Vagina (tissue), 2 donors: Measurements from ENCODE around the gene CDKN1B. TPM values are rescaled to one million over a fixed set of nuclear protein-coding genes. Genes with fewer than 3 reads are reported as not detected.

Experiments used
- DNase-seq, 2 donors: peaks; one replicate each; pipeline ENCODE4 v3.0.0-alpha.2; 2017; ENCODE audit errors: extremely low spot score in 2 of 2
- H3K27ac ChIP-seq: fragments of 200-600 bp; sonication (generic); one replicate; pipeline ENCODE4 v1.5.1; 2019
- H3K27me3 ChIP-seq: fragments of 200-600 bp; sonication (generic); one replicate; pipeline ENCODE4 v1.5.1; 2019
- H3K36me3 ChIP-seq, 2 donors: fragments of 200-600 bp; sonication (generic); one replicate each; pipeline ENCODE4 v1.5.1; 2017 to 2019
- H3K4me1 ChIP-seq: fragments of 200-600 bp; sonication (generic); one replicate; pipeline ENCODE4 v1.5.1; 2019
- H3K4me3 ChIP-seq, 2 donors: fragments of 200-600 bp; sonication (generic); 1 replicate in 1 of 2; 2 replicates in 1 of 2; pipeline ENCODE4 v1.5.1; 2016 to 2019
- H3K9me3 ChIP-seq: fragments of 200-600 bp; sonication (generic); one replicate; pipeline ENCODE4 v1.5.1; 2019
- POLR2A ChIP-seq, 2 donors: fragments of 450-650 bp; IDR thresholded peaks; one replicate each; pipeline ENCODE4 v1.6.1; 2017; ENCODE audit warnings: antibody characterized with exemption in 2 of 2, mild to moderate bottlenecking in 2 of 2, moderate library complexity in 2 of 2
- POLR2AphosphoS5 ChIP-seq, 2 donors: sonication (generic); formaldehyde crosslinking; IDR thresholded peaks; one replicate each; pipeline ENCODE4 v1.9.0; 2017; ENCODE audit warnings: antibody characterized with exemption in 2 of 2, mild to moderate bottlenecking in 2 of 2, low read depth in 1 of 2; ENCODE audit not compliant: insufficient read depth in 1 of 2
- intact Hi-C: fragments of 100-400 bp; cut with DNase I; formaldehyde crosslinking; loops from one replicate; pipeline ENCODE4 v1.15.1; 2023
- total RNA-seq: library from RNA; depleted of rRNA; stranded (reverse); fragments of >200 nt; gene quantifications from one replicate; pipeline ENCODE4 v1.2.3, GENCODE V29; 2016
- TF ChIP-seq, protein P1 (sequence below), 3 experiments: fragments of 450-650 bp in 2 of 3; fragments of 200-600 bp in 1 of 3; sonication (generic) in 1 of 3; IDR thresholded peaks; one replicate each; pipeline ENCODE4 v1.5.1; 2017 to 2019; ENCODE audit warnings: antibody characterized with exemption in 3 of 3, mild to moderate bottlenecking in 2 of 3, moderate library complexity in 2 of 3

Gene CDKN1B
- total RNA-seq, 1 donor from 2014 or later: 52.5 TPM

DNA sequence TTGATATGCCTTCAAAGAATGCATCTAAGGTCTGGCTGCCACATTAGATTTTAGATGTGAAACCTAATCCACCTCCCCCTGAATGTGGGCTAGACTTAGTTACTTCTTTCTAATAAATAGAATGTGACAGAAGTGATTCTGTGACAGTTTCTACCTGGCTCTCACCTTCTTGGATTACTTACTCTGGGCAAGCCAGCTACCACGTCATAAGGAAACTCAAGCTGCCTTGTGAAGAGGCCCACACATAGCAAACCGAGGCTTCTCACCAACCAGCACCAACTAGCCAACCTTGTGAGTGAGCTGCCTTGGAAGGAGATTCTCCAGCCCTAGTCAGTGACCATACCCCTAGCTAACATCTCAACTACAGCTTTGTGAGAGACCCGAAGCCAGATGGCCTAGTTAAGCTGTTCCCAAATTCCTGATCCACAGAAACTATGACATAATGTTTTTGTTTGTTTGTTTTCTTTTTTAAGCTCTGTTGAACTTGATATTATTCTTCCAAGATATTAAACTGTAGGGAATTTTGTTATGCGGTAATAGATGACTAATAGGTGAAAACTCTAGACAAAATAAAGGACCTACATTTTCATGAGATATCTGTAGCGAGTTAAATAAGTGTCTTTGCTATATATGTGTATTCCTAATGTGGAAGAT, 27.4 kb upstream of the CDKN1B start:
- Histone ChIP-seq H3K4me1 (no peaks in the 10 kb centered on the region), H3K27me3 (no peaks in the 10 kb centered on the region), H3K9me3 (no peaks in the 10 kb centered on the region), H3K36me3 (no peaks in the 10 kb centered on the region), H3K27ac (no peak overlapping the region), H3K4me3 (no peak overlapping the region)
- intact Hi-C loops: no loop called here
- DNase-seq: no peak
- TF ChIP-seq, protein P1, sequence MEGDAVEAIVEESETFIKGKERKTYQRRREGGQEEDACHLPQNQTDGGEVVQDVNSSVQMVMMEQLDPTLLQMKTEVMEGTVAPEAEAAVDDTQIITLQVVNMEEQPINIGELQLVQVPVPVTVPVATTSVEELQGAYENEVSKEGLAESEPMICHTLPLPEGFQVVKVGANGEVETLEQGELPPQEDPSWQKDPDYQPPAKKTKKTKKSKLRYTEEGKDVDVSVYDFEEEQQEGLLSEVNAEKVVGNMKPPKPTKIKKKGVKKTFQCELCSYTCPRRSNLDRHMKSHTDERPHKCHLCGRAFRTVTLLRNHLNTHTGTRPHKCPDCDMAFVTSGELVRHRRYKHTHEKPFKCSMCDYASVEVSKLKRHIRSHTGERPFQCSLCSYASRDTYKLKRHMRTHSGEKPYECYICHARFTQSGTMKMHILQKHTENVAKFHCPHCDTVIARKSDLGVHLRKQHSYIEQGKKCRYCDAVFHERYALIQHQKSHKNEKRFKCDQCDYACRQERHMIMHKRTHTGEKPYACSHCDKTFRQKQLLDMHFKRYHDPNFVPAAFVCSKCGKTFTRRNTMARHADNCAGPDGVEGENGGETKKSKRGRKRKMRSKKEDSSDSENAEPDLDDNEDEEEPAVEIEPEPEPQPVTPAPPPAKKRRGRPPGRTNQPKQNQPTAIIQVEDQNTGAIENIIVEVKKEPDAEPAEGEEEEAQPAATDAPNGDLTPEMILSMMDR (IDR thresholded peaks at IDR 0.05): no peak
- TF ChIP-seq POLR2A (IDR thresholded peaks at IDR 0.05) (no peak), POLR2AphosphoS5 (IDR thresholded peaks at IDR 0.05; ENCODE audit: insufficient read depth in 1 of 2, low read depth in 1 of 2) (no peak)

DNA sequence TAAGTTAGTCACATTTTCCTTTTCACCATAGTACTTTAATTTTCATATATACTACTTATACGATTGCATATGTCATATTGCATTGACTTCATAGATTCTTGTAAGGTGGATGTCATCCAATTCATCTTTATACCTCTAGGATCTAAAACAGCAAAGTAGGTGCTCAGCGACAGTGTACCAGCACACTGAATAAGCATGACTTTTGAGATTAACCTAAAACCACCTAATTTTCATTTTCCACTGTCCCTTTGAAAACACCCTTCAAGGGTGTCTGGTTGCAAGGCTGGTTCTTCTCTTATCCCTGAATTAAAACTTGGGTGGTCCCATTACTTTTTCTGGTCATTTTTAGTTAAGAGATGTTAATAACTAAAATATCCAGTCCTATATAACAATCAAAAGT, 25.6 kb upstream of the CDKN1B start:
- Histone ChIP-seq H3K4me1 (no peaks in the 10 kb centered on the region), H3K9me3 (no peaks in the 10 kb centered on the region), H3K27me3 (no peaks in the 10 kb centered on the region), H3K36me3 (no peaks in the 10 kb centered on the region), H3K27ac (no peak overlapping the region), H3K4me3 (no peak overlapping the region)
- DNase-seq: no peak
- TF ChIP-seq, protein P1 (IDR thresholded peaks at IDR 0.05): no peak
- TF ChIP-seq POLR2A (IDR thresholded peaks at IDR 0.05) (no peak), POLR2AphosphoS5 (IDR thresholded peaks at IDR 0.05; ENCODE audit: insufficient read depth in 1 of 2, low read depth in 1 of 2) (no peak)
- intact Hi-C loops: no loop called here

DNA sequence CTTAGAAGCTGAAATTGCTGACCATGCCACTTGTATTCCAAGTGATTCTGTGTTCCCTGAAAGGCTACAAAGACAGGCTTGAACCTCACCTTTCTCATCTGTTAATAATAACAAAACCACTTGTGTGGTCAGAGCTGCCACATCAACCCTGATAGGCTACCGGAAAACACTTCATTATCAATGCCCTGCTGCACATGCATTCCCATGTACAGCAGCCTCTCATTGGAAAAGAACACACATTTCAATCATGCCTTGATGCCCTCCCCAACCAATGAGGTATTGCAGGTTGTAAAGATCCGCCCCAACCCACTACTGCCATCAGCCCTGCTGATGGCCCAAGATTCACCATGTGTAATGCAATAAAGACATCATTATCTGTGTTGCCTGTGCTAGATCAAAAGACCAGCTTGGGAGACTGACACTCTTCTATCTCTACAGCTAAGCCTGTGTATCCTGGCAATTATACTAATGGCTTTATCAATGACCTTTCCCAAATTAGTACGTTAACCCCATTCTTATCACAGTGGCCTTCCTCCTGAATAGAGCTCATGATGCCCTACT, 24.0 kb upstream of the CDKN1B start:
- H3K36me3 ChIP-seq: no peaks in the 10 kb centered on the region
- intact Hi-C loops: no loop called here
- H3K27ac ChIP-seq: no peak overlapping the region
- no peaks in the 10 kb centered on the region for H3K9me3 ChIP-seq
- peaks cover 7% of the 10 kb centered on the region for H3K4me1 ChIP-seq
- no peak for DNase-seq
- H3K27me3 ChIP-seq: no peaks in the 10 kb centered on the region
- no peak for TF ChIP-seq POLR2AphosphoS5 (IDR thresholded peaks at IDR 0.05; ENCODE audit: insufficient read depth in 1 of 2, low read depth in 1 of 2)
- TF ChIP-seq, protein P1 (IDR thresholded peaks at IDR 0.05): no peak
- no peak for TF ChIP-seq POLR2A (IDR thresholded peaks at IDR 0.05)
- H3K4me3 ChIP-seq: no peak overlapping the region

DNA sequence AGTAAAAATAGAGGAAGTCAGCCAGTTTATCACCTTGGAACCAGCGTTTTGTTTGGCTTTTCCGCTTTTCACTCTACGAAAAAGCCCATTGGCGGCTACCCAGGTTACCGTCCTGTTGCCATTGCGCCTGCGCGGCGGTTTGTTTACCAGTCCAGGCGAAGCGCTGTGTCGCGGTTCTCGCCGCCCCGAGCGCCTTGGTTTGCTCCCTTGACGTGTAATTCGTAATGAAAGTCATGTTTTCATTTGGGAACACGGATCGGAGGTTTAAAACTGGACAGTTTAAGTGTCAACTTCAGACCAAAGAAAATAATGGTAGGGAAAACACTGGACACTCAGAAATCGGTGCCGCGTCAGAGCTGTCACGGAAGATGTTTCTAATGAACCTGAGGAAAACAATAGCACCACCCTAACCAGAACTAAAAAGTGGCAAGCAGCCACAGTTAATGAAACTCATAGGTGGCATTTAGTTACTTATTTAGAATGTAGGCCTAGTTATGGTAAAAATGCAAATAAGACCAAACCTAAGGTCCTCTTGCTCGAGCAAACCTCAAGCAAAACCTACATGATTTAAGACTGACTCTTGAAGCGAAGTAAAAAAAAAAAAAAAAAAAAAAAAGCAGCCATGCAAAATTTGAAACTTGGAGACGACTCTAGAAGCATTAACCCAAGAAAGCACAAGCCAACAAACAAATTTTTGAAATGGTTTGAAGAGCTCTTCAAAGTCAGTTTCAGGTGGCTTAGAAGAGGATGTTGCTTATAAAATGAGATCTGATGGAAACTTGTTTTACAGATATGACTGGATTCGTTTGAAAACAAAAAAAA, 20.4 kb upstream of the CDKN1B start:
- TF ChIP-seq POLR2AphosphoS5 (IDR thresholded peaks at IDR 0.05; ENCODE audit: insufficient read depth in 1 of 2, low read depth in 1 of 2): peak; percentile 75 to 93
- TF ChIP-seq POLR2A (IDR thresholded peaks at IDR 0.05): peak in 1 of 2 donors; percentile 76
- TF ChIP-seq, protein P1 (IDR thresholded peaks at IDR 0.05): no peak
- DNase-seq: no peak
- Histone ChIP-seq H3K9me3 (no peaks in the 10 kb centered on the region), H3K36me3 (no peaks in the 10 kb centered on the region), H3K27me3 (no peaks in the 10 kb centered on the region), H3K27ac (peak overlapping the region; percentile 96), H3K4me3 (peak overlapping the region; percentile 53 to 60), H3K4me1 (peaks cover 7% of the 10 kb centered on the region)
- intact Hi-C loops: no loop called here
